Non-pigmented ciliary epithelial cell (primary cell): ENCODE data around the gene FBH1.
"Not testable (repeated sequence)": the region's sequence is repeated elsewhere in the genome, so short reads cannot be mapped to it uniquely, and the experiment has no call there.

ENCODE experiments used
- DNase-seq: peaks from one replicate; pipeline ENCODE4 v3.0.0-alpha.2; 2010; ENCODE audit warnings: low read depth

The FBH1 gene

DNA sequence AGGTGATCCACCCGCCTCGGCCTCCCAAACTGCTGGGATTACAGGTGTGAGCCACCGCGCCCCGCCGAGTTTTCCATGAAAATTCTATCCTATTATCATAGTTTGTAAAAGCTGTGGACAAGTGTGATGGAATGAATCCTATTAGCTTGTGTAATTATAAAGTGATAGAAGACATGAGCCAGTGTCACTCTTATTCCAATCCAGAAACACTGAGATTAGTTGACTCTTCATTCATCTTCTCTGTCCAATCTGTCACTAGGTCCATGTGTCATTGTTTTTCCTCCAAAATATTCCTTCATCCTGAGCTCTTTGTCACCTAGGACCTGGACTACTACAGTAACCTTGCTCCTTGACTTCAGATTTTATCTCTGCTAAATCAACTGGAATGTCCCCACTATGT, 13.5 kb downstream of the FBH1 start:
- no peak for DNase-seq

DNA sequence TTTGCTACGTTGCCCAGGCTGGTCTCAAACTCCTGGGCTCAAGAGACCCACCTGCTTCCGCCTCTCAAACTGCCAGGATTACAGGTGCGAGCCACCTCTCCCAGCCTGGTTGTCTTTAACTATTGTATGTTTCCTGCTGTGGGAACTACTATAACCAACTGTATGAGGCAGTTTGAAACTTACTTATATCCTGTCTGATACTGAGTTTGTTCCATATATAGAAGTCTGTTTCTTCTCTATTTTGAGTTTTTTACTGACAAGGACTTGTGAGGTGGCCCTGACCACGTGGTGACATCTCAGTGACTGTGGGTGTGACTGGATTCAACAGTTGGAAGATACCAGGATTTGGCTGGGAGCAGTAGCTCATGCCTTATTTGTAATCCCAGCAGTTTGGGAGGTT, 14.2 kb downstream of the FBH1 start:
- DNase-seq: no peak

DNA sequence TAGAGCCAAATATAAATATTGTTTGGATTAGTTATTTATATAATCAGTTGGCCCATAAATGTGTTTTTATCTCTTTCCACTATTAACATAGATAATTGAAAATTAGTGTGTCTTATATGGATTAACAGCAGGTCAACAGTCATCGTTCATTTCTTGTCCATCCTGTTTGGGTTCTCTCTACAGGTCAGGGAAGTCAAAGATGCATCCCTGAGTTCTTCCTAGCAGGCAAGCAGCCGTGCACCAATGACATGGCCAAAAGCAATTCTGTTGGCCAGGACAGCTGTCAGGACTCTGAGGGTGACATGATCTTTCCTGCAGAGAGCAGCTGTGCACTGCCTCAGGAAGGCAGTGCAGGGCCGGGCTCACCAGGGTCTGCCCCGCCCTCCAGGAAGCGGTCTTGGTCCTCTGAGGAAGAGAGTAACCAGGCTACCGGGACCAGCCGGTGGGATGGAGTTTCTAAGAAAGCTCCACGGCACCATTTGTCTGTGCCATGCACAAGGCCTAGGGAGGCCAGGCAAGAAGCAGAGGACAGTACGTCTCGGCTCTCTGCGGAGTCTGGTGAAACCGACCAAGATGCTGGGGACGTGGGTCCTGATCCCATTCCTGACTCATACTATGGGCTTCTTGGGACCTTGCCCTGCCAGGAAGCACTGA, 15.9 kb downstream of the FBH1 start:
- DNase-seq: no peak

DNA sequence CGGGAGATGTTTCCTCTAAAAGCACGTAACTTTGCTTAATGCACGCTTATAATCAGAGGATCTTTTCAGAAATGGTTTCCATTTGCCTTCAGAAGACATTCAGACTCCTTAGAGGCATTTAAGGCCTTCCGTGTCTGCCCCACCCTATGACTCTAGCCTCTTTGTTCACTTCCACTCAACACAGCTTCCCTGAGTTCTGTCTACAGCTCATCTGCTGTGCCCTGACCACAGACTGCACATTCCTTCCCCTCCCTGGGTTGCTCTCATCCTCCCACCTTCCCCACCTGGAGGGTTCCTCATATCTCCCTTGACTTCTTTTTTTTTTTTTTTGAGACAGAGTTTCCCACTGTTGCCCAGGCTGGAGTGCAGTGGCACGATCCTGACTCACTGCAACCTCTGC, 16.6 kb downstream of the FBH1 start:
- DNase-seq: no peak

DNA sequence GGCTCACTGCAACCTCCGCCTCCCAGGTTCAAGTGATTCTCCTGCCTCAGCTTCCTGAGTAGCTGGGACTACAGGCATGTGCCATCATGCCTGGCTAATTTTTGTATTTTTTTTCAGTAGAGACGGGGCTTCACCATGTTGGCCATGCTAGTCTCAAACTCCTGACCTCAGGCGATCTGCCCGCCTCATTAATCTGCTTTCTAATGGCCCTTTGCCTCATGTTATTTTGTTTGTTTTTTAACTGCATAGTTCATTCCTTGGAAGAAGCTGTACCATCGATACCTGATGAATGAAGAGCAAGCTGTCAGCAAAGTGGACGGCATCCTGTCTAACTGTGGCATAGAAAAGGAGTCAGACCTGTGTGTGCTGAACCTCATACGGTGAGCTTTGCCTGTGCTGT, 18.6 kb downstream of the FBH1 start:
- DNase-seq: not testable (repeated sequence)

DNA sequence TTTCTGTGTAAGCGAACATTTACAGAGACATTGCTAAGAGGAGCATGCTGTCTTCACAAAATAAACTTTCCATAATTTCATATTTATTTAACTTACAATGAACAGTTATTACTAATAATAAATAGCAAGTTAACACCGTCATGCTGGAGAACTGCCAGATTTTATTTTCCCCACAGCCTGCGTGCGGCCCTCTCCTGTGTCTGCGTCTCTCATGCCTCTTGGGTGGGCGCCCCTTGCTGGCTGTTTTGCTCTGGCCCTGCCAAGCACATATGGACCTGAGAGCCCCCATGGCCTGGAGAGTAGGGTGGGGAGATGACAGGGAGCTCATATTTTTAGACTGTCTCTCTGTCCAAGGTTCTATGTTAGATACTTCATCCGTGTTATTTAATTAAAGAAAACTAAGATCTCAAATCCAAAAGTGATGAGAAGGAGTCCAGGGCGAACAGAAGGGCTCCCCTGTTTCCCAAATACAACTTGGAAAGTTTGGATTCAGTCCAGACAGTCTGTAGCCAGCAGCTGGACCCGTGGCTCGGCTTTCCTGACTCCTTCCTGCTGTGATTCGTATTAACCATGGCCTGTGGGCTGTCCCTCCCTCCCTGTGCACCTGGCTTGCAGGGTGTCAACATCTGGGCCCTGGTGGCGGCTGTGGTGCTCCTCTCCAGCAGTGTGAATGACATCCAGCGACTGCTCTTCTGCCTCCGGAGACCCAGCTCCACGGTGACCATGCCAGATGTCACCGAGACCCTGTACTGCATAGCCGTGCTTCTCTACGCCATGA, 20.5 kb downstream of the FBH1 start:
- no peak for DNase-seq

DNA sequence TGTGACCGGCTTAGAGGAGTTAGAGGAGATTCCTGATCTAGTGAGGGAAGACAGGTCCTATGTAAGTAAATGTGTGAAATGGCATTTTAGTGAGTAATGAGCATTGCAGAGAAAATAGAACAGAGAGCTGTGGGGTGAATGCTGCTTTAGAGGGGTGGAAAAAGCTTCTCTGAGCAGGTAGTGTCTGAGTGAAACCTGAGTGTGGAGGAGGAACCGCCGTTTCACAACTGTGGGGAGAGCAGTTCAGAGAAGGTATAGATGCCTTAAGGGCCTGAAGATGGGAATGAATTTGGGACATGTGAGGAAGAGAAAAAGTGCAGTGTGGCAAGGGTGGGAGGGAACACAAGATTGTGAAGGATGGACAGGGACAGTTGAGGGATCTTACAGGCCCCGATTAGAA, 21.6 kb downstream of the FBH1 start:
- DNase-seq: no peak

DNA sequence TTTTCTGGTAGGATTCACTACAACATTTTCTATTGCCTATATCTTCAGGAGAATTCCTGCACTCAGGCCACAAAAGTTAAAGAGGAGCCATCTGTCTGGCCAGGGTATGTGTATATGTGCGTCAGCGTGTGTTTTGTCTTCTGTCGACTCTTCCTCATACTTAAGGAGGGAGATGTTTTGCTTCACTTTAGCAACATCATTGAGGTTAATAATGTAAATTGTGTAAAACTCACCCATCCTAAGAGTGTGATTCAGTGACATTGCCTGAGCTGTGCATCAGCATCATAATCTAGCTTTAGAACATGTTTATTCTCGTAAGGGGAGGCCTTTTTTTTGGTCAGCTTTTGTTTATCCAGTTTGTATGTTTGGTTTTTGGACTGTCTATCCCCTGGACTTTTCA, 23.7 kb downstream of the FBH1 start:
- no peak for DNase-seq

DNA sequence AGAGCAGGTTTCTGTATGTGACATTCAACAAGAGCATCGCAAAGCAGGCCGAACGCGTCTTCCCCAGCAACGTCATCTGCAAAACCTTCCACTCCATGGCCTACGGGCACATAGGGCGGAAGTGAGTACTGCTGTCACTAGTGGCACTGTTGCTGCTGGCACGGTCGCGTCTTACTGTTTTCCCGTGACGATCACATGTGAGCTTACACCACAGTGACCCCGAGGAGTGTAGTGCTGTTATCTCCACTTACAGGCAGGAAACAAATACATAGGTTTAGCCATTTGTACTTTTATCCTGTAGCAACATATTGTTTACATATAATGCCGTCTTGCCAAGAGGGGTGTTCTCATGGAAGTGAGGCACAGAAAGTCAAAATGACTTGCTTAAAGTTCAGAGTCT, 25.4 kb downstream of the FBH1 start:
- no peak for DNase-seq

DNA sequence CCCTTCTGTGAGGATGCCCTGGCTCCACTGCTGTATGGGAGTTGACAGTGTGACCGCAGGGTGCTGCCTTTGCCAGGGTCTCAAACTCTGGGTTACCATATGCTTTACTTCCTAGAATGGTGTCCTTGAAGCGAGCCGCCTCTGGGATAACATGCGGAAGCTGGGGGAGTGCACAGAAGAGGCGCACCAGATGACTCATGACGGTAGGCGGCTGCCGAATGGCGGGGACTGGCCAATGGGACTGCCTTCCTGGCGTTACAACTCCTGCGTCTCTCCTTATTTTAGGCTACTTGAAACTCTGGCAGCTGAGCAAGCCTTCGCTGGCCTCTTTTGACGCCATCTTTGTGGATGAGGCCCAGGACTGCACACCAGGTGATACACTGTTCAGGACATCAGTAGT, 27.3 kb downstream of the FBH1 start:
- DNase-seq: no peak

DNA sequence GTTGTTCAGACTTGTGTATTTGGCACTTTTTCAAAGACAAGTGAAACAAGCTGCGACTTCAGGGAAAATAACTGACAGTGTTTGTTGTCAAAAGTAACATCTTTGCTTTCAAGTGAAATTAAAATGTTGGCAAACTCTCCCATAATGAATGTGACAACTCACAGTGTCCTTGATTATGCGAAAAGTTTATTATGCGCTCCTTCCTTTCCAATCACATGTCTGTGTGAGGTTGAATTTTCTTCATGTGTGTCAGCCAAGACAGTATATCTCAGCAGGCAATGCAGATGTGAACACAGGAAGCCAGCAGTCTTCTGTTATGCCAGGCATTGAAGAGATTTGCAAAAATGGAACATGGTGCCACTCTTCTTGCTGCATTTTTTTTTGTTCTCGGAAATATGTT, 28.7 kb downstream of the FBH1 start:
- no peak for DNase-seq

DNA sequence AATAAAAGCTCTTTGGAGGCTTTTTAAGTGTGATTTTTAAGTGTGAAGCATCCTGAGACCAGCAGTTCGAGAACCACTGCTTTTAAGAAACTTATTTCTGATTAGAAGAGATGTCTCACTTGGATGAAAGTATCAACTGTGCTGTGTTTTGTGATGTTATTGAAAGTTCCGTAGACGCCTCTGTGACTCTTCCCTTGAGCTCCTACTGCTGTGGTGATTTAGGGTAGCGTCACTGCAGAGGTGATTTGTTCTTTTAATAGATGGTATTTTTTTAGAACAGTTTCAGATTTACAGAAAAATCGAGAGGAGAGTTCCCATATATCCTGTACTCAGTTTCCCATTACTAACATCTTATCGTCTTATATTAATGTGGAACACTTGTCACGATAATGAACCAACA, 29.5 kb downstream of the FBH1 start:
- no peak for DNase-seq

DNA sequence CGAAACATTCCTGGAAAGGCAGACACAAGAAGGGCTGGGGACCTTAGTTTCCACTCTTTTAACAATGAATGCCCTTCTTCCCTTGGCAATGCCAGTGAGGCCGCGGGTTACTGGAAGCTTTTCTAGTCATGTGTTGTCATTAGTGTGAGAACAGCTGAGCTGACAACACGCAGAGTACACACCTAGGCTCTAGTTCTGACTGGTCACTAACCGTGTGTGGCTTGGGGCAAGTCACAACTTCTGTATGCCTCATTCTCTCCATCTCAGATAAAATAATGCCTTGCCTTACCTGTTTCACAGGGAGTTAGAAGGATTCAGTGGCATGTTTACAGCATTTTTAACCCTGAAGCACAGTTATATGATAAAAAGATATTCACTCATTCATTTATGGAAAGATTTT, 31.7 kb downstream of the FBH1 start:
- DNase-seq: no peak

DNA sequence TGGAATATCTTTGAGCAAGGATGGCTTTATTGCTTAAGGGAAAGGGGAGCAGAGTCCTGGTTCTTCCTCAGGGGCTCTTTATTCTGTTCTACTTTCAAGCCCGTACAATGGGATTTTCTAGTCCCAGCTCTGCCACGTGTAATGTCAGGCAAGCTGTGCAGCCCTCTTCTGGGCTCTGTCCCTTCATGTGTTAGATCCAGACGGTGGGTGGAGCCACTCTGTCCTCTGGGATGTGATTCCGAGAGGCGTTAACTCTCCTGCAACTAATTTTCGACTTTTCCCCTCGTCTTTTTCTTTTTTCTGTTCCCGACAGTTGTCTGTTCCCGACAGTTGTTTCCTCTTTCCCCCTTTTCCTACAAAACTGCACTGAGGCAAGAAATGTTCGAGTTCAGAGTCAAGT, 34.8 kb downstream of the FBH1 start:
- no peak for DNase-seq

DNA sequence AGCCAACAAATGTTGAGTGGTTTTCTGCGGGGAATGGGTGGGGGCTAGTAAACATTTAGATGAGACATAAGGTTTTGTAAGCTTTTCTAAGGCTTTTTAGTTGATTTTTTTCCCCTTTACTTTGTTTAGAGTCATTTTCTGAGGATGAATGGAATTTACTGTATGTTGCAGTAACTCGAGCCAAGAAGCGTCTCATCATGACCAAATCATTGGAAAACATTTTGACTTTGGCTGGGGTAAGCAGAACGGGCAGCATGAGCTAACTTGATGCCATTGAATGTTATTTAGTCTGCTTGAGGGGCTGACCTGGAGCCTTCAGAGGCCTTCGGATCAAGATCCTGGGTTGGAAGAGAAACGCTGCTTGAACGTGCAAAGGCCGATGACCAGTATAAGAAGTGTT, 37.3 kb downstream of the FBH1 start:
- DNase-seq: peak; percentile 30

DNA sequence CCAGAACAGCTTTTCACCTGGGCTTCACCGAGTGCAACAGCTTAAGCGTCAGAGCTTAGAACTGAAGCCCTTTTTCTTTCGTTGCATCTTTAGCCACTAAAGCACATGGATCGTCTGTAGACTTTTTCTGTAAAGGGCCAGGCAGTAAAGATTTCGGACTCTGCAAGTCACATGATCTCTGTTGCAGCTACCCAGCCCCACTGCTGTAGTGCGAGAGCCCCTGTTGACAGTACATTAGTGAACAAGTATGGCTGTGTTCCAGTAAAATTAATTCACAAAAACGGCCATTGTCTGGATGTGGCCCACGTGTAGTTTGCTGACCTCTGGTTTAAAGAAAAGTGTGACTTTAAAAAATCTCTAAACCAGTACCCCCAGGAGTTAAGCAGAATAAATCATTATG, 39.4 kb downstream of the FBH1 start:
- no peak for DNase-seq

DNA sequence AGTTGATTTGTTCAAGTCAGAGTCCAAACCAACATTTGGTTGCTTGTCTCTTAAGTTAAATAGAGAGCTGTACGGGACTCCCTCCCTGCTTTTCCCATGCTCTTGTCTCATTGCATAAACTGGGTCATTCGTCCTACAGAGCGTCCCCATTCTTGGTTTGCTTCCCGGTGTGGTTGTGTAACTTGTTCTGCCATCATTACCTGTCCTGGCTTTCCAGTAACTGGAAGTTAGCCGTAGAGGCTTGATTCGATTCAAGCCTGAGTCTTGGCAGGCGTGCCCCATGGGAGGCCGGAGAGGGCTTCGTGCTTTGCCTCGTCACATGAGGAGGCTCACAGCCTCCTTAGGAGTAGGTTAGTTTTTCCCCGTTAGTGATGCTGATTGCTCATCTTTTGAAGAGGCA, 40.2 kb downstream of the FBH1 start:
- no peak for DNase-seq

DNA sequence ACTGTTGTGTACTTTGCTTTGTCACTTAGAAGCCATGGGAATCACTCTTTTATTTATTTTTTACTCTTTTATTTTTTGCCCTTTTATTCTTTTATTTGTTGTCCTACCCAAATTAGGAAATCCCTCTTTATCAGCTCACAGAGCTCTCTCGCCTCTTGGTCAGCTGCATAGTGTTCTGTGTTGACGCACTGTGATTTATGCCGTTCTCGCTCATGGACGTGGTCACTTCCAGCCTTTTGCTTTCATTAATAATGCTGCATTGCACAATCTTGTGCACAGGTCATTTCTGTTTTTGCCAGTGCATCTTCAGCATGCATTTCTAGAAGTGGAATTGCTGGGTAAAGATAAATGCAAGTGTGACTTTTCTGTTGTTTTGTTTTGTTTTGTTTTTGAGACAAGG, 42.3 kb downstream of the FBH1 start:
- DNase-seq: no peak

DNA sequence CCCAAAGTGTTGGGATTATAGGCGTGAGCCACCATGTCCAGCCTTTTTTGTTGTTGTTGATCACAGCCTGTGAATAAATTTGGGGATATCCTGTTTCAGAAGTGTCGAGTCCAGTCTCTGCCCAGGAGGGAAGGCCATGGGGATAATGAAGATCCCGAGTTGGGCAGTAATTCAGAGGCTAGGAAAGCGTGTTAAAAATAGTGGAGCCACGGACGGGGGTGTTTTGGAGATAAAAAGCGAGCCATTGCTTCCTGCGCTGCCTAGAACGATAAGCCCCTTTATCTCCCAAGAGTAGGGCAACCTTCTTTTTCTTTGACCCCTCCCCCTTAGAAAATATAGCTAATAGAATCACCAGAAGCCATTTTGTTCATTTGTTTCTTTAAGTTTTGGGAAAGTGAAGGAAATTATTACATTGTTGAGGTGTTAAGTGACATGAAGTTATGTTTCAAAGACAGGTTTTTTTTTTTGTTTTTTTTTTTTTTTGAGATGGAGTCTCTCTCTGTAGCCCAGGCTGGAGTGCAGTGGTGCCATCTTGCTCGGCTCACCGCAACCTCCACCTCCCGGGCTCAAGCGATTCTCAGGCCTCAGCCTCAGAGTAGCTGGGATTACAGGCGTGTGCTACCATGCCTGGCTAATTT, 44.0 kb downstream of the FBH1 start:
- no peak for DNase-seq

DNA sequence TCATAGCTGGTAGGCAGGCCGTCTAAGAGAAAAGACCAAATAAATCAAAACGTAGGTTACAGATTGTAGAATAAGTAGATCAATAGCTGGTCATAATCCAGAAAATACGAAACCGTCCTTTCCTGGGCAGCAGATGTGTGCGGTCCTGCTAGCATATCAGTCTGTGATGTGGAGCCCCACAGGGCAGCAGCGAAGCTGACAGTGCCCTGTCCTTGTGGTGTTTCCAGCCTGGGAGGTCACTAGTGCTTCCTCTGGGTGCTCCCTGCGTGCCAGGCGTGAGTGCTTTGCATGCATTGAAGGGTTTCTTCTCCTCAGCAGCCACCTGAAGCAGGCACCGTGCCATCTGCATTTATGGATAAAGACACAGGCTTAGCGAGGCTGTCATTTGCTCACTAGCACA, 45.6 kb downstream of the FBH1 start:
- no peak for DNase-seq

DNA sequence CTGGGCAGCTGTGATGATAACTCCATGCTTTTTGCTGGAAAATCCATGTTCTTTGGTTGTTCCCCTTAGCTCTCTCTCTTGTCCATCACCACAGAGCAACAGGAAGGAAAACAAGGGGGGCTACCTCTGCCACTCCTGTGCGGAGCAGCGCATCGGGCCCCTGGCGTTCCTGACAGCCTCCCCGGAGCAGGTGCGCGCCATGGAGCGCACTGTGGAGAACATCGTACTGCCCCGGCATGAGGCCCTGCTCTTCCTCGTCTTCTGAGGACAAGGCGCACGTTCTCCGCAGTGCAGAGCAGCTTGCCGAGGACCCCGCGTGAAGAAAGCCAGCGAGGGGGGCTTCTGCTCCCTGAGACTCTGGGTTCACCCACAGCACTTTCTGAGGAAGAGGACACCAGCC, 47.0 kb downstream of the FBH1 start:
- no peak for DNase-seq

DNA sequence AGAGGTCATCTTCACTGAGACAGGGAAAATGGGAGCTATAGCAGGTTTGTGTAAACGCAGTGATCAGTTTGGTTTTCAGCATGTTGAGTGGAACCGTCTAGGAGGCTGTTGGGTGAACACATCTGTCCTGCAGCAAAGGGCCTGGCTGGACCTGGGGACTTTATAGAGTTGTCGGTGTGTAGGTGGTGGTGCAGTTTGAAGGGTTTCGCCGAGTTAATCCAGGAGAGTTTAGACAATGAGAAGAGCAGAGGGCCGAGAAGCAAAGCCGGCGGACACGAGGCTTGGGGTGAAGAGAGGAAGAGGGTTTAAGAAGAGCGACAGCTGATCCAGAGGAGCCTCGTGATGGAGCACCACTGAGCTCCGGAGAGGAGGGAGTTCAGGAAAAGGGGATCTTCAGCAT, 48.2 kb downstream of the FBH1 start:
- no peak for DNase-seq

DNA sequence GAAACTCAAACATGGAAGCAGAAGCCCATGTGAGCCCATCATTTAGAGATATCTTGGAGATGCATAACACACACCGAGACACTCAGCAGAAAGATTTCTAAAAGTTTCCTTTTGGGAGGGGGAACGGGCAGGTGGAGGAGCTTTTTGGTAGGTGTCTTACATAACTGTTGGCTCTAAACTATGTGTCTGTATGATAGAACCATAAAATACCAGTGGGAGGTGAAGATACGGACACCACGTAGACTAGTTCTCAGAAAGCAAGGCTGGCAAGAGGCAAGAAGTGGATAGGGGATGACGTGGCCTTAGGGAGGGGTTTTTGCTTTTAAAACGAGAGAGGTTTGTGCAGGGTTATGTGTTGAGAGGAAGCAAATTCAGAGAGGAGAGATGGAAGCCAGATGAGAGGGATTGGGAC, 50.8 kb downstream of the FBH1 start:
- no peak for DNase-seq

DNA sequence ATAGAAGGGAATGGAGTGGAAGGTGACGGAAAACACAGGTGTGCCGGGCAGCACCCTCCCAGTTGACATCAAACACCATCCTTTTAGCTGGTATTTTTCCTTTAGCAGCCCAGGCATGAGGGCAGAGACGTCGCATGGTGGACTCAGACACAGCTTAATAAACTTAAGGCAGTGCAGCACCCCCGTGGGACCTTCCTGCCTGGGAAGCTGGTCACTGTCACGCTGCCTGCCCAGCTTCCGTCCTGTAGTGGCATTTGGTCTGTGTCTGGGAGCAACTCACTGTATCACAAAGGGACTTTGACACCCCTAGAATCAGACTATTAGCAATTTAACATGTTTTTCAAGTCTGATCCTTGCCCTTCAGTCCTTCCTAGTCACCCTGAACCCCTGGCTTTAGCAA, 51.5 kb downstream of the FBH1 start:
- DNase-seq: no peak
